HTERT RPE-1 (cell line): Measurements from ENCODE around the gene GRK3.
"Not testable (repeated sequence)": the region's sequence is repeated elsewhere in the genome, so short reads cannot be mapped to it uniquely, and the experiment has no call there.

Experiments used
- in situ Hi-C: fragments of 300-500 bp; cut with MboI; formaldehyde crosslinking; loops from 4 replicates; pipeline ENCODE4 v1.14.3; 2020; ENCODE audit warnings: low sequenced_read_pairs

Gene GRK3

DNA sequence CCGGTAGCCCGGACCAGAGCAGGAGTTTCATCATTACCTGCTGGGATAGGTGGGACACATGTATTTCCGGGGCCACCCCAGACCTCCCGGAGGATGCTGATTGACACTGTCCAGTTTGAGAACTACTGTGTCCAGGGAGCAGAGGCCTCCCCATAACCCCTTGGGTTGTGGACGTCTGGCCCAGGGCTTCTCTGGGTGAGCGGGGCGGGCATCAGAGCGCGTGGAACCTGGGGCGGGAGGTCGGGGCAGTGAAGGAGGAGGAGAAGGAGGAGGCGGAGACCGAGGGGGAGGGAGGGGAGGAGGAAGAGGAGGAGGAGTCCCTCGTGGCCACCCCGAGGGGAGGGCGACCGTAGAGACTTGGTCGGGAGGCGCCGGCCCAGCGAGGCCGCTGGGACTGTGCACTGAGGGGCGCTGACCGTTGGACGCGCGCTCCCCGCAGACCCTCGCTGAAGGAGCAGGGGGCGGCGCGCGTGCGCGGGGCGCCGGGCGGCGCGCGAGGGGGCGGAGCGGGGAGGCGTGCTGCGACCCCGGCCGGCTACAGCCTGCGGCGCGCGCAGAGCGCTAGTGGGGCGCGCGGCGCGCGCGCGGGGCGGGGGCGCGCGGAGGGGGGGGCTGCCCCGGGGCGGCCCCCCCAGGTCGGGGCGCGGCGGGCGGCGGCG lies at the start of gene GRK3:
Gene GRK3 (plus strand): TSS at position 356 of the 659 bp plus-strand sequence. CDS start 366 bp downstream, outside the sequence.
- in situ Hi-C loops: no loop called here

DNA sequence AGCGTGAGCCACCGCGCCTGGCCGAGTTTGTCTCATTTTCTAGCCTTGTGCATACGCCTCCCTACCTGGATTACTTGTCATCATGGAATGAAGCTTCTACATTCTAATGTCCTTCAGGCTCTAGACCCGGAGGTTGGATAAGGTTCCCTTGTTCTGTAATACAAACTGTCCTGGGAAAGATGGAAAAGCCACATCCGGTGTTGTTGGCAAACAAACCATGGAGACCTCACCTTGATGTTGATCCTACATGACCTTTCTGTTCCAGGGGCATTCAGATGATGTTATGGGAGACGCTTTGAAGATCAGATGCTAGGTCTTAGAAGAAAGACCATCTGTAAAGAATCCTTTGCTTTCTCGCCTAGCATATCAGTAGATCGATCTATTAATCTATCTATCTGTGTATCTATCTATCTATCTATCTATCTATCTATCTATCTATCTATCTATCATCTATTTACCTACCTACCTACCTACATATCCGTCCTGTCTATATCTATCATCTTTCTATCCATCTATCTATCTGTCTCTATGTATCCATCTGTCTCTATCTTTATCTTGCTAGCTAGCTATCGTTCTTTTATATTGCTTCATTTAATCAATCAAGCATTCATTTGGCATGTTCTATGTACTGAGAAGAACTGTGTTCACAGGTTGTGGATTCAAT lies 46.3 kb upstream of the GRK3 start:
- in situ Hi-C loops: no loop called here

DNA sequence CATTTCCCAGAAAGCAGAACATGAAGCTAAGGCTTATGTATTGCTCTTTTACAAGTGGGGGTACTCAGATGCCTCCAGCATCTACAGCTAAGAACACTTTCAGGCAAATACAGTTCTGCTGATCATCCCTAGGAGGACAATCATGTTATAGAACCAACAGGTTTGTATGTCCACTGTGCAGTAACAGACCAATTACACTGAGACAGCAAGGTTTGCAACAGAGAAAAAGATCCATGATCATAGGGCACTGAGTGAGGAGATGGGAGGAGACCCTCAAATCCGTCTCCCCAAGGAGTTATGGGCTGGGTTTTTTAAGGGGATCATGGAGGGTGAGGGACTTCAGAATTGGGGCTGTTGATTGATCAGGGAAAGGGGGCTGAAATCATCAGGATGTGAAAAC lies 39.1 kb upstream of the GRK3 start:
- in situ Hi-C loops: no loop called here

DNA sequence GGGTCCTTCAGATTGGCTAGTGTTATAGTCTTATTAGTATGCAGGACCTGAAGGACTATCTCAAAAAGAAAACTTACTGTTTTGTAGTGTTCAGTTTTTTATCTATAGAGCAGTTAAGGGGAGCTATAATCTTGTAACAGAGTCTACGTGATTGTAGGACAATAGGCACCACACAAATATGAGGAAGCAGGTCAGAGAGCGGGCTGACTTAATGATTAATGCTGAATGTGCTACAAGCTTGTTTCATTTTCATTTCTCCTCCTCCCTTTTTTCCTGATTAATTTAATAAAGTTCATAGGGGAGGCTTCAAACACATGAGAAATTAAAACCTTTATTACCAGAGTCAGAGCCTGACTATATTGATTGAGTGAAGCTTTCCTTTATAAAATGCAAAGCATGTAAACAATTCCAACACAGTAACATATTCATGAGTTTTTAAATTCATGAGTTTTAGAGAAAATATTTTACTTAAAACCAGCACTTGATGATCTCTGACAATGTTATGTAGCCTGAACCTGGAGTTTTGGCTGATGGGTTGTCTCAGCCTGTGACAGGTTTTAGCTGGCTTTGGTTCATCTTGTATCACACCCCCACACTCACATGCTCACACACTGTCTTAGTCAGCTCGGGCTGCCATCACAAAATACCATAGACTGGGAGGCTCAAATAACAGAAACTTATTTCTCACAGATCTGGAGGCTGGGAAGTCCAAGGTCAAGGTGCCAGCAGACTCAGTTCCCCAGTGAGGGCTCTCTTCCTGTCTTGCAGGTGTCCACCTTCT lies 38.5 kb upstream of the GRK3 start:
- in situ Hi-C loops: not testable (repeated sequence)

DNA sequence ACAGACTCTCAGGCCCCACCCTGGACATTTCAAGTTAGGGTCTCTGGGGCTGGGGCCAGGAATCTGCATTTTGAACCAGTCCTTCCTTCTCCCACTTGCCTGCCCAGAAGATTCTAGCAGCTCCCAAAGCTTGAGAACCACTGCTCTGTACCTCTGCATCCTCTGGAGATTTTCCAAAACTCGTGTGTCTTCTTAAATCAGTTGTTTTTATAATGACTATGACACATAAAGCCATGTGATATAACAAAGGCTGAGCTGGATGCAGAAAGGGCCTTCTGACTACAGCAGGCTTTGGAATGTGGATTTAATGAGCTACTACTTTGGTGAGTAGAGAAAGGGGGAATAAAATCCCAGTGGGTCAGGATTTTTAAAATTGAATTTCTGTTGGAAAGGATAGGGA lies 37.5 kb upstream of the GRK3 start:
- in situ Hi-C loops: not testable (repeated sequence)

DNA sequence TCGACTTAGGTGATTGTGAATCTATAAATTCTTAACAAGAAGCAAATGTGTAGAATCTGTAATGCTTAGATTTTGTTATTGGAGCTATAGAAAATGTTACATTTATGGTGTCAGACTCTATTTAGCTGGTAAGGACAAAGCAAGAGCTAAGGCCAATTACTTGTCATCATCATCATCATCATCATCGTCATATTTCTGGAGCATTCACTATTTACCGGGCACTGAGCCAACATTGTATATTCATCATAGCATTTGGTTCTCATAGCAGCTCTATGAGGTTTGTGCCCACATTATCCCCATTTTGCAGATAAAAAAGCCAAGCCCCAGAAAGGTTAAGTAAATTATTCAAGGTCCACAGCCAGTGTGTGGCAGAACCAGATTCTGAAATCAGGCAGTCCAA lies 36.4 kb upstream of the GRK3 start:
- in situ Hi-C loops: not testable (repeated sequence)

DNA sequence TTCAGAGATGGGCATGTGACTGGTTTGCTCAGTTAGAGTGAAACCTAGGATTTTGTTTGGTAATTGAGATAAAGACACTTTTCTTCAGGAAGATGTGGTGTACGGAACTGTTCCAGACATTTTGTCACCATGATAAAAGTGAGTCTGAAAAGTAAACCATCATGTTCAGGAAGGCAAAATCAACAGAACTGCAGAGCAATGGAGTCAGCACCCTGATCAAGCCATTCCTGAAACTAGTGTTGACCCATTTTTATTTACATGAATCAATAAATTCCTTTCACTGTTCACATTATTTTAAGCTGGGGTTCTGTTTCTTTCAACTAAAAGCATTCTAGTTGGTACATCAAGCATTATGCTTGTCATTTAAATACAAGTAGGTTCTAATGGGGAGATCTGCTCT lies 35.4 kb upstream of the GRK3 start:
- in situ Hi-C loops: not testable (repeated sequence)

DNA sequence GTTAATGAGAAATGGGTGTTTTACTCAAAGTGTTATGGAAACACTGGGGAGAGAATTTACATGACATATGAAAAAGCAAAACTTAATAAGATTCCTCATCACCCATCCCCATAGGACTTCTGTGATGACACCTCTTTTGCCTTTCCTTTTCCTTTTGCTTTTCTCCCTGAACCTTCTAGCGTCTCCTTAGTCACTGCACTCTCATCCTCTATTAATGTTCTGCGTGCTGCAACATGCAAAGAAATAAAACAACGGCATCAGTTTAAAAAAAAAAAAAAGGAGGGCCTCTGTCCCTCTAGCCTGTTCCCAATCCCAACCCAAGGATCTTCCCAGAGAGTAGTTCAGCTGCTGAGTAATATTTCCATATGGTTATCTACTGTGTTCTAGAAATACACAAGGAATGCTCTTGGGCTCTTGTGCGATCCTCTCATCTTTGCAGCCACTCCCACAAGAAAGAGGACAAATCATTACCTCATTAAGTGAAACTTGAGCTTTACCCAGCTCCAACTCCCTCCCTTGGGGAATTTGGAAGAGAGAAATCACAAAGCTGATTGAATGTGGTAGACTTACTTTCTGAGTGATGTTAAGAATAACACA lies 34.8 kb upstream of the GRK3 start:
- in situ Hi-C loops: not testable (repeated sequence)

DNA sequence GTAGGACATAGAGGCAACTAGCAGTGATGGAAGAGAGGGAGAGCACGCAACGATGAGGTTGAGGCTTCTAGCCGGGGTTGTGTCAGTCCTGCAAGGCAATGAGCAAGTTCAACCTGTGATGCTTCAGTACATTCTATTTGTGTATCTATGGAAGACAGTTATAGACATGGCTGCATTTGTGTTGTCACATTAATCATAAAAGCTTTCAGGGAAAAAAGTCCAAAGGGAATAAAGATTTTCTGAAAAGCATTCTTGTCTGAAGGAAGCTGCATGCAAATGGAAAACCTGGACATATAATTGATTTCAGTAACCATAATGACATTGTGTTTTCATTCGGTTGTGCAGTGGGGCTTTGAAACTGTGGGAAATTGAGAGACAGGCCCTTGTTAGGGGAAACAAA lies 32.8 kb upstream of the GRK3 start:
- in situ Hi-C loops: not testable (repeated sequence)

DNA sequence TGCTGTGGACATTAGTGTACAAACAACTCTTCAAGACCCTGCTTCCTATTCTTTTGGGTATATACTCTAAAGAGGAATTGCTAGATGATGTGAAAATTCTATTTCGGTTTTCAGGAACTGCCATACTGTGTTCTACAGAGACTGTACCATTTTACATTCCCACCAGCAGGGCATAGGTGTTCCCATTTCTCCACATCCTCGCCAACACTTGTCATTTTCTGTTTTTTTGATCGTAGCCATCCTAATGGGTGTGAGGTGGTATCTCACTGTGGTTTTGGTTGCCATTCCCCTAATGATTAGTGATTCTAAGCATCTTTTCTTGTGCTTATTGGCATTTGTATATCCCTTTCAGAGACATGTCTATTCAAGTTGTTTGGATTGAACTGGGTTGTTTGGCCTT lies 29.8 kb upstream of the GRK3 start:
- in situ Hi-C loops: no loop called here

DNA sequence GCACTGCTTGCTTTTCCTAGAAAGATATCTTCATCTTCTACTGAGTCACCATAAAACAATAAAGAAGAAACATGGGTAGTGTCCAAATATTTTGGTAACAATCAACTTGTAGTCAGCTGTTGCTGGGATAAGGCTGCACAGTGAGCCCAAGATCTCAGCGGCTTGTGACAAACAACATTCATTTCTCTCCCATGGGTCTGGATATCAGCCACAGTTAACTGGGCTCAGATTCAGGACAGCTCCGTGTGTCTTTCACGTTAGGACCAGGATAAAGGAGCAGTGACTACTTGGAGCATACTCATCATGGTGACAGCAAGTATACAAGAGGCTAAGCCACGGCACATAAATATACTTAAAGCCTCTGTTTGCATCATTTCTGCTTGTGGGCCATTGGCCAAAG lies 27.9 kb upstream of the GRK3 start:
- in situ Hi-C loops: no loop called here

DNA sequence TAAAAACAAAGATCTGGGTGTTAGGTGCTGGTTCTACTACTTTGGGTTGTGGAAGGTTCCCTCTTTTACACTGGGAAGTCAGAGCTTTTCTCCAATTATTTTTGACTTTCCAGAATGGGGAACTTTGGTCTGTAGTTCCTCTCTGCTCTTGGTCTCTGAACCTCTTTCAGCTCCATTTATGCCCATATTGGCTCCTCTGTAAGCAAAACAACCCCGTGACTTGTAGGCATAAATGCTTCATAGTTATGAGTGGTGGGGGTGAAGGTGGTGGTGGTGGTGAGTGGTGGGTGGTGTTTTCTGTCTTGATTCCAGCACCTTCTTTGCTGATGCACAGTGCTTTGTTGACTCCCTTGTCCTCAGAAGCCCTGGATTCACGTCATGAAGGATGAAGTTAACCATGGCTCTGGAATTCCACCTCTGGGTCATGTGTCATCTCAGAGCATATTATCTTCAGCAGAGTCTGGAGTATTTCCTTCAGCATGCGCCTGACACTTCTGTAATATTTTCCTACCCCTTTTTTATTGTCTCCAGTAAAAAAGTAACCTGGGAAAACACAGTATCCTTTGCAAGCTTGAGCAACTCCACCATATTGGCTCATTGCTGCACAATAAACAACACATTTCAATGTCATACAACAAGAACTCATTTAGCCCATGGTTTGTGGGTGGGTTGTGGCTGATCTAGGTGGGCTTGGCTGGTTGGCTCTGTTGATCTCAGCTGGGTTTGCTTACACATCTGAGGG lies 24.1 kb upstream of the GRK3 start:
- in situ Hi-C loops: no loop called here

DNA sequence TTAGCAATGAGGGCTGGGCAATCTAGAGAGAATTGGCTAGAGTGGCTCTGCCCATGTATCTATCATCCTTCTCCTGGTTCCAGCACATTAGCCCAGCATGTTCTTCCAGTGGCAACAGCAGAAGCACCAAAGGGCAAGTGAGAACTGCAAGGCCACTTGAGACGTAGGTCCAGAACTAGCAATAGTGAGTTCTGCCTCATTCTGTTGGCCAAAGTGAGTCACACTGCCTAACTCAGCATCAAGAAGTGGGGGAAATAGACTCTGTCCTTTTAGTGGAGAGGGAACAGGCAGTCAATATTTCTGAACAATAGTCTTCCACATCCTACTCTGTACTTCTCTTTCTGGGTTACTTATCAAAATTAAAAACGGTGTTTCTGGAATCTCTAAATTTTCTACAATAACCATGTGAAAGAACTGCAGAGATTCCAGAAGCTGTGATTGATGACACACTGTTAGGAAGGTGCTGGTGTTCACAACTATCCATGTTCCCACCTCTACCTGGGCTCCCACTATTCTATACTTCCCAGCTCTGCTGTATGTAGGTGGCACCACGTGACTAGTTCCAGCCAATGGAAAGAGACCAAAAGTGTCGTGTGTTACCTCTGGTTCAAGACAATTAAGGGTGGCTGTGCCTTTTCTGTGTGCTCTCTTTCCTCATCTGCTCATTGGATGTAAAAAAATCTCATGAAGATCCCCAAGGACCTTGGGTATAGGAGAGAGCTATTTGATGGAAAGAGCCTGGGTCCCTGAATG lies 23.4 kb upstream of the GRK3 start:
- in situ Hi-C loops: no loop called here

DNA sequence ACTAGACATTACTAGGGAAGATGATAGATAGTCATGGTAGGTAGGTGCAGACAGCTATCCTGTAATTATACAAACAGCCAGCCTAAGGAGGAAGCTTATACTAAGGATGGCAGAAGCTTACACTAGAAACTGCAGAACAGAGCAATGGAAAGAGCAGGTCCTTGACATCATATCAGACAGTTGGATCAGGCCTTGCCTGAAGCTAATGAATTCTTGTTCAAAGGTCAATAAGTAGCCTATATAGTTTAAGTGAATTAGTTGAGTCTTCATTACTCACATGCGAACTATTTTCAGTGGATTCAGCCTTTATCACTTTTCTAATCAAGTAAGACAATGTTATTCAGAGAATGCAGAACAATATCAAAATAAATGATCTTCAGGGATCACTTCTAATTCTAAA lies 22.3 kb upstream of the GRK3 start:
- in situ Hi-C loops: no loop called here

DNA sequence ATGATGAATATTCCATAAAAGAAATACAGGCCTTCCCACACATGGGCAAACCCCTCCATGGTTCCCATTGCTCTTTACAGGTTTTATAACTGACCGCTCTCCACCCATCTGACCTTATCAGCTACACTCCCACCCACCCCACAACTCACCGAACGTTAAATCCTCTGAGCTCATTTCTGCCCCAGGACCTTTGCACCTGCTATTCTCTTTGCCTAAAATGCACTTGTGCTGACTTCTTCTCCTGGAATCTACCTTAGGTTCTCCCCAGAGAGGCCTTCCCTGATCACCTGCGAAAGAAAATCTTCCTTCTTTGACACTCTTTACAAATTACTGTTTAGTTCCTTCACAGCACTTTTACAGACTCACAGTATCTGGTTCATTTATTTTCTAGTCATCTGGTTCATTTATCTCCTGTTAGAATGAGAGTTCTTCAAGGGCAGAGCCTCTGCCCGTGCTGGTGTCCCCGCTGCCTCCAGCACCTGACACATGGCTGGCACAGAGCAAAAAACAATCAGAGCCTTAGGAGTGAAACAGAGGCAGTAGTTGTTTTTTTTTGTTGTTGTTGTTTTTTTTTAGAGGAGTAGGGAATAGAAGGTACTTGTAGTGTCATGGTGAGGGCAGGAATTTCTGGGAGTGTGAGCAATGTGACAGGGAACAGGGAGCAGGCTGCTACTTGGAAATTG lies 21.6 kb upstream of the GRK3 start:
- in situ Hi-C loops: no loop called here

DNA sequence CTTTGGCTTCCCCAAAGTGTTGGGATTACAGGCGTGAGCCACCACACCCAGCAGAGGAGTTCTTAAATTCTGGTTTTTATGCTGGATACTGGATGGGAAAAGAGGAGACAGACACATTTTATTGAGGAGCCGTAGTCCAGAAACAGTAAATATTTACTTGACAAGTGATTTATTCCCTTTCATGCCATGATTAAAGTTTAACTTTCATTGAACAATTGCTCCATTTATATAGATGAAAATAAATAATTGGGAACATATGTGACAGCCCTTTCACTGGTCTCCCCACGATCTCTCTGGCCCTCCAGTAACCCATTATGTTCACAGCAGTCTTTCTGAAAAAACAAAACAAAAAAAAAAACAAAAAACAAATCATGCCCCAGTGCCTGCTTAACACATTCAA lies 19.3 kb upstream of the GRK3 start:
- in situ Hi-C loops: no loop called here

DNA sequence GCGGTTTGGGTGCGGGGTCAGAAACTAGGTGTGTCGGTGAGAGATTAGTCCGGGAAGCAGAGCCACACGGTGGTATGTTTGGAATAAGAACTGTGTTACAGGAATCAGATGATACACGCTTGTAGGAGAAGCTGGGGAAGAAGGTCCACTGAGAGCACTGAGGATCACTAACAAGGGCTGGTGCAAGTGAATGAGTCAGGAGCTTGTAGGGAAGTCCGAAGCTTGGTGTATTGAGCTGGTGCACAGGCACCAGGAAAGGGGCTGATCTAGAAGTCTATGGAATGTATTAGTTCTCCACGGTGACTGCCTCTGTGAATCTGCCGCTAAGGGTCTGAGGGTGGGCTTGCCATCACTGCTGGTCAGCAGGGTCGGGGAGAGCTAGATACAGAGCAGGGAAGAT lies 18.8 kb upstream of the GRK3 start:
- in situ Hi-C loops: no loop called here

DNA sequence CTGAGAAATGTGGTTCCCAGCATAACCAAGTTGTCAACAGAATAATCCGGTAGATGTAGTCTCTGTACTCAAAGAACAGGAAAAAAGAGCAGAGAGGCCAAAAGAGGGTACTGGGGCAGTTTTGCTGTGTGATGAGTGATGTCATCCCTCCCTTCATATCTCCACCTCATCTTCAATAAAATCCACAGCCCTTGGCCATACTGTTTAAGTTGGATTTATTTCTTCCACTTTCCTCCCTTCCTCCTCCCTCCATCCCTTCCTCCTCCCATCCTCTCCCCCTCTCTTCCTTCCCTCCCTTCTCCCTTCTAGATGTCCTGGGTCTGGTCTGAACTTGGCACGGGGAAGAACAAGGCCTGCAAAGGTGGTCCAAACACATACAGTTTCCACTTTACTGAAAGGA lies 18.2 kb upstream of the GRK3 start:
- in situ Hi-C loops: no loop called here

DNA sequence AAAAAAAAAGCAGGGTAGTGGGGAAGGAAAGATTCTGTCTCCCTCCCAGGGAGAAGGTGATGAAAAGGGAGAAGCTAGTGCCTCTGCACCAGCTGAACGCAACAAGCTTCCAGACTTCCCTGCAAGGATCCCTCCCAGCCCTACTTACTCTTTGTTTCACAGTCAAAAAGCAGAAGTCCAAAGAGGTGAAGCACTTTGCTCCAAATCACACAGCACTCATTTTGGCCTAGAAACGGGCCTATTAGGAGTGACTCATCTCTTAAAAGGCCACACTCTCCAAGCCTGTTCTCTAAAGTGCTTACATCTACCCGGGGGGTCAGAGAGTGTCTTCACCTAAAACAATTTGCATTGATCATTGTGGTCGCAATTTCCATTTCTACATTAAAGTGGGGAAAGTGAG lies 17.7 kb upstream of the GRK3 start:
- in situ Hi-C loops: no loop called here
